GM12873 (cell line): ENCODE data around the gene MEF2D.

Source experiments
- CTCF ChIP-seq: IDR thresholded peaks from 2 replicates; pipeline ENCODE4 v1.5.1; 2012; ENCODE audit warnings: low read depth, mild to moderate bottlenecking, moderate library complexity, low read length, control low read depth; ENCODE audit not compliant: insufficient read depth; ENCODE audit errors: missing control alignments

Gene MEF2D

DNA sequence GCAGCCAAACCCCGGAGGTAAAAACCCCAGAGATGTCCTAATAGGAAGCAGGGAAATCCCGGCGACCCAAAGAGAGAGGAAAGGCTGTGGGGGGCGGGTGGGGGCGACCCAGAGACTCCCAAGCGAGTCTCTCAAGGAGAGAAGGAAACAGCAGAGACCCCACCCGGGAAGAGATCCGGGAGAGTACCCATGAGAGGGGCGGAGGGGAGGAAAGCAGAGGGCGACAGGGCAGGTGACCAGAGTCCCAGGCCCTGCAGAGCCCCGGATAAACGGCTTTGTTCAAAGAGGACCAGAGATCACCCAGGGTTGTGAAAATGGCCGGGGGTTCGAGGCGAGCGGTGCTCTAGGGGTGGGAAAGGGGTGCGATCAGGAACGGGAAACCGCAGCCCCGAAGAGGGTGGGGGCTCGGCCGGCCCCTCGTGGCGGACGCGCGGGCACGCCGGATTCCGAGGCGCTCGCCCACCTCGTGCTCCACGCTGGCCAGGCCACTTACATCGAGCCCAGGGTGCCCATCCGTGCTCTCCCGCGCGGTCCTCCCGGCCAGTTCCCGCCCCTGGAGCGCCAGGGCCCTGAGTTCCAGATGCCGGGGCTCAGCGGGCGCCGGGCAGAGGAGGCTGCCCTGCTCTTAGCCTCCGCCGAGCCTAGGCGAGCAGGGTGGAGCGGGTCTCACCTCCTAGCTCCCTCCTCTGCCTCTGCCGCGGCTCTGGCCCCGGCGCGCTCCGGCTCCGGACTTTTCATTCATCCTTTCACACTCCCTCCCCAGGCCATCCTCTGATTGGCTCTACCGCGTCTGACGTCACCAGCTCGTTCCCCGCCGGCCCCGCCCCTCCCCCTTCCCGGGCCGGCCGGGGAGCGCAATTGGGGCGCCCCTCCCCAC is 79.3 kb downstream of the MEF2D start:
- TF ChIP-seq CTCF = no peak

DNA sequence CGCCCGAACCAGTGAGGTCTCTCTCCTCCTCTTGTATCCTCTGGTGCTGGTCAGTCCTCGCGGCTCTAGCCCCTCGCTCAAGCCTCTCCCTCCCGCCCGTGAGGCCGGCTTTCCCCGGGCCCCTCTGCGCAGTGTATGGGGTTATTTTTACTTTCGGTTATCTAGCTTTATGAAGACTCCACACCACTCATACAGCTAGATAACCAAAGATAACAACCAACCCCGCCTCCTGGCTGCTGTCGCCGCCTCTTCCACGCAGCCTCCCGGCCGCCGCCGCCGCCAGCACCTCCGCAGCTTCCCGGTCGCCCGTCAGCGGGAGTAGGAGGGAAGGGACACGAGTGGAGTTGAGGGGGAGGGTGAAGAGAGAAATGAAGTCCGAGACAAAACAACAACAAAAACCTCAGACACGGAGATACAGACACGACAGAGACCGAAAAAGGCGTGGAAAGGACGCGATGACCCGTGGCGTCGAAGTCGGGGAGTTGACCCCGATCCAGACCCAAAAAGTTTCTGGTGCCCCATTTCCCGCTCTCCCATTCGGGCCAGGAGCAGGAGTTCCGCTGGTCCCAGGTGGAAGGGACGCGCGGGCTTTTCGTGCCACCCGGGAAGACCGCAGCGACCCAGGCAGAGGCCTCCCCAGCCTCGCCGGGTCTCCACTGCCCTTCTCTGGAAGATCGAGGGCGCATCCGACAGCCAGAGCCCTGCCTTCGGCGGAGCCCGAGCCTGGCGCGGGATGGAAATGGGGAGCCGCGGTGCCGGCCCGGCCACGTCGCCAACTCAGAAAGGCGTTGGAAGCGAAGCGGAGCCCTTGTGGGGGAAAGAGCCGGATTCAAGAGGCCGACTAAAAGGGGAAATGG is 80.1 kb downstream of the MEF2D start:
- no peak for TF ChIP-seq CTCF

DNA sequence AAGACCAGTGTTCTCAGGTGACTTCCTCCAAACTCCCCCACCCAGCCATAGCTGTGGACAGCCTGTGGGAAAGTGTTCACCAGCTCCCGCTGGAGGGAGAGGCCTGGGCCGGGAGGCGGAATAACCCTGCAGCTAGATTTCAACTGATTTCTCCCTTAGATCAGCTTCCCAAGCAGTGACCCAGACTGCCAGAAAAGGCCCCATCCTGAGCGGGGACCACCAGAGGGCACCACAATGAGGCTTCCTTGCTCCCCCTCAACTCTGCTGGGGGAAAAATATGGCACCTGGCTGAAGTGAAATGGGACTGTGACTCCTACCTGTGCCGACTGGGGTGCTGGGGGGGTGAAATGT is 80.7 kb downstream of the MEF2D start:
- TF ChIP-seq CTCF = peak; percentile 57

DNA sequence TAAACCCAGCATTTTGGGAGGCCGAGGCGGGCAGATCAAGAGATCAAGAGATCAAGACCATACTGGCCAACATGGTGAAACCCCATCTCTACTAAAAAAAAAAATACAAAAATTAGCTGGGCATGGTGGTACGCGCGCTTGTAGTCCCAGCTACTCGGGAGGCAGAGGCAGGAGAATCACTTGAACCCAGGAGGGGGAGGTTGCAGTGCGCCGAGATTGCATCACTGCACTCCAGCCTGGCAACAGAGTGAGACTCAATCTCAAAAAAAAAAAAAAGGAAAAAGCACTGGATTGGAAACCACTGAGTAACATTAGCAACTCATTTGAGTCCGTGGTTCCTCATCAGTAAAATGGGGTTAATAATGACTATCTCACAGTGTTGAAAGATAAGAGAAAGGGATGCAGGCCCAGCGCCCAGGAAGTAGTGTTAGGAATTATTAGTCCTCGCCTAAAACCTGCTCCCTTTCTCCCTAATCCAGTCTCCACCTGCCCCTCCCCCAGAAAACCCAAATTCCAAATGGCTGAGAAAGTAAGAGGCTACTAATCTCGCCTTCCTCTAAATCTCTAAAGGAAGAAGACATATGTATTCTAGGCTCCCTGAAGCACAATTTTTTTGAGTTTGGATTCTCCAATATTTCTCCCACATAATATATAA is 82.0 kb downstream of the MEF2D start:
- no peak for TF ChIP-seq CTCF

DNA sequence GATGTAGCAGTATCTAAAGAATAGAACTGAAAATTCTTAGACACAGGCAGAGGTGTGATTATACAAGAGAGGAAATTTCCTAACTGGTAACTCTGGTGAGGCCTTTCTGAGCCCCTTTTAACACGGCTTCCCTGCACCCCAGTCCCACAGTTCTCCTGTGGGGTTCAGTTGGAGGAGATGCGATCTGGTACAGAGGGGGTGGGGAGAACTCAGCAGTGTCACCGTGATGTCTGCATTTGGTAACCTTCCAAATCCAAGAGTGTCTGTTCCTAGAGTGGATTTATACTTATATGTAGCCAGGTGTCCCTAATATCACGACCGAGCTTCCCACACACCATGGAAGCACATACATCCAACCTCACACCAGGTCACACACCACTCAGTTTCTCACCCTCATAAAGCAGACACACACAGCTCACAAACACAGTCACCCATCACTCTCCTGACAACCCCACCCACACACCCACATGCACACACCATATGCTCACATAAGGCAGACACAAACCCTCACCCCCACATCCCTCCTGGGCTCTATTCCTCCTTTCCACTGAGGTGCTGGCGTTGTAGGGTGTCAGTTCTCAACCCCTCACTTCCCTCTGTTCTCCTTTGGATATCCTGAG is 83.1 kb downstream of the MEF2D start:
- TF ChIP-seq CTCF = no peak

GRCh38 chr1:156416993-156417392 is 83.6 kb downstream of the MEF2D start:
- TF ChIP-seq CTCF = no peak
